Activated CD8-positive, alpha-beta T cell treated with anti-CD3 and anti-CD28 coated beads for 36 hours (primary cell): Measurements from ENCODE around the gene SCFD2. TPM values are rescaled to one million over a fixed set of nuclear protein-coding genes. Genes with fewer than 3 reads are reported as not detected.

ENCODE experiments used
- ATAC-seq: fragments of 200-7000 bp; cut with Tn5 transposase; one replicate; pipeline ENCODE4 v1.10.0; 2021; ENCODE audit warnings: mild to moderate bottlenecking, moderate library complexity
- CTCF ChIA-PET: fragments of 350-600 bp; sonication (Branson Sonifier 250); formaldehyde crosslinking; loops from one replicate; lab custom pipeline; 2021; ENCODE audit warnings: antibody characterized with exemption; lab: Charles Lee
- POLR2A ChIA-PET: fragments of 350-600 bp; sonication (Branson Sonifier 250); formaldehyde crosslinking; loops from one replicate; lab custom pipeline; 2021; ENCODE audit warnings: antibody characterized with exemption; lab: Charles Lee
- DNase-seq: peaks from one replicate; pipeline ENCODE4 v3.0.0-alpha.2; 2020
- H3K27ac Mint-ChIP-seq: one replicate; pipeline ENCODE4 v1.8.0; 2021; ENCODE audit warnings: mild to moderate bottlenecking, mixed read lengths
- H3K27me3 Mint-ChIP-seq: one replicate; pipeline ENCODE4 v1.8.0; 2021; ENCODE audit warnings: mixed read lengths
- H3K36me3 Mint-ChIP-seq: one replicate; pipeline ENCODE4 v1.8.0; 2021; ENCODE audit warnings: low read depth, mixed read lengths
- H3K4me1 Mint-ChIP-seq: one replicate; pipeline ENCODE4 v1.8.0; 2021; ENCODE audit warnings: low read depth, mixed read lengths
- H3K4me3 Mint-ChIP-seq: one replicate; pipeline ENCODE4 v1.8.0; 2021; ENCODE audit warnings: mild to moderate bottlenecking, moderate library complexity, mixed read lengths
- H3K9me3 Mint-ChIP-seq: one replicate; pipeline ENCODE4 v1.8.0; 2021; ENCODE audit warnings: mixed read lengths
- intact Hi-C: fragments of 100-400 bp; cut with micrococcal nuclease; formaldehyde crosslinking; loops from one replicate; pipeline ENCODE4 v1.10.0; 2022
- total RNA-seq, 2 experiments: library from RNA; stranded (reverse); gene quantifications; one replicate each; pipeline ENCODE4 v1.2.3, GENCODE V29; 2021
- TF ChIP-seq, protein P1 (sequence below): fragments of 200-600 bp; IDR thresholded peaks from one replicate; pipeline ENCODE4 v1.8.0; 2022; ENCODE audit warnings: antibody characterized with exemption, mild to moderate bottlenecking

Gene SCFD2
- total RNA-seq, 2 experiments from 2014 or later: 21.4 to 22.1 TPM

DNA sequence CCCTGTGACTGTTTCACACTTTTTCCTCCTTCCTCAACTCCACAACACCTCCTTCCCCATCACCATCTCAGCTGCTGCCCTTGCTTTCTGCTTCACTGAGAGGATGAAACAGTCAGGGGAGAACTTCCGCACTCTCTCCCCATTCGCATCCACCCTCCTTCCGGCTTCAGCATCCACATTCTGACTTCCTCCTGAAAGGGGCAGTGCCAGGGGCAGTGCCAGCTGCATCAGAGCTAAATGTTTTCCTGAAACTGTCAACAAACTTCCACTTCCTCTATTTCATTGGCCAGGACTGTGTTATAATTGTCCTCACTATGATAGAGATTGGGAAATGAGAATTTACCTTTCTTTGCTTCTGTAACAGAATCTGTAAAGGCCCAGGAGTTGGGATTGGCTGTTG, 521.9 kb downstream of the SCFD2 start:
- H3K27me3 Mint-ChIP-seq: no peaks in the 10 kb centered on the region
- ChIA-PET CTCF (interaction anchor here (2.1 kb wide), 1 partner anchor 68 kb away, joined by 5 read pairs; no protein-coding TSS in a partner anchor), POLR2A (no interaction called here)
- intact Hi-C loops: no loop called here
- no peak overlapping the region for H3K4me3 Mint-ChIP-seq
- no peaks in the 10 kb centered on the region for H3K4me1 Mint-ChIP-seq
- H3K9me3 Mint-ChIP-seq: no peaks in the 10 kb centered on the region
- DNase-seq (no peak), ATAC-seq (no peak)
- TF ChIP-seq, protein P1, sequence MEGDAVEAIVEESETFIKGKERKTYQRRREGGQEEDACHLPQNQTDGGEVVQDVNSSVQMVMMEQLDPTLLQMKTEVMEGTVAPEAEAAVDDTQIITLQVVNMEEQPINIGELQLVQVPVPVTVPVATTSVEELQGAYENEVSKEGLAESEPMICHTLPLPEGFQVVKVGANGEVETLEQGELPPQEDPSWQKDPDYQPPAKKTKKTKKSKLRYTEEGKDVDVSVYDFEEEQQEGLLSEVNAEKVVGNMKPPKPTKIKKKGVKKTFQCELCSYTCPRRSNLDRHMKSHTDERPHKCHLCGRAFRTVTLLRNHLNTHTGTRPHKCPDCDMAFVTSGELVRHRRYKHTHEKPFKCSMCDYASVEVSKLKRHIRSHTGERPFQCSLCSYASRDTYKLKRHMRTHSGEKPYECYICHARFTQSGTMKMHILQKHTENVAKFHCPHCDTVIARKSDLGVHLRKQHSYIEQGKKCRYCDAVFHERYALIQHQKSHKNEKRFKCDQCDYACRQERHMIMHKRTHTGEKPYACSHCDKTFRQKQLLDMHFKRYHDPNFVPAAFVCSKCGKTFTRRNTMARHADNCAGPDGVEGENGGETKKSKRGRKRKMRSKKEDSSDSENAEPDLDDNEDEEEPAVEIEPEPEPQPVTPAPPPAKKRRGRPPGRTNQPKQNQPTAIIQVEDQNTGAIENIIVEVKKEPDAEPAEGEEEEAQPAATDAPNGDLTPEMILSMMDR: no peak
- no peaks in the 10 kb centered on the region for H3K36me3 Mint-ChIP-seq
- H3K27ac Mint-ChIP-seq: no peak overlapping the region

GRCh38 chr4:52843351-52843750, 522.5 kb downstream of the SCFD2 start:
- intact Hi-C loops: no loop called here
- no peak for DNase-seq

GRCh38 chr4:52842792-52843191, 523.1 kb downstream of the SCFD2 start:
- TF ChIP-seq, protein P1: no peak
- ChIA-PET CTCF (interaction anchor here (0.9 kb wide), 1 partner anchor 669 kb away, joined by 3 read pairs; no protein-coding TSS in a partner anchor), POLR2A (interaction anchor here (1.1 kb wide), 1 partner anchor 18 kb away, joined by 3 read pairs; no protein-coding TSS in a partner anchor)
- Mint-ChIP-seq H3K27ac (no peak overlapping the region), H3K36me3 (no peaks in the 10 kb centered on the region), H3K4me3 (no peak overlapping the region), H3K4me1 (no peaks in the 10 kb centered on the region), H3K27me3 (no peaks in the 10 kb centered on the region), H3K9me3 (no peaks in the 10 kb centered on the region)
- intact Hi-C loops: no loop called here
- no peak for DNase-seq
- ATAC-seq: no peak

More at GRCh38 chr4:52843351-52843750, 522.5 kb downstream of the SCFD2 start:
- Mint-ChIP-seq H3K36me3 (no peaks in the 10 kb centered on the region), H3K4me1 (no peaks in the 10 kb centered on the region), H3K27me3 (no peaks in the 10 kb centered on the region), H3K4me3 (no peak overlapping the region), H3K27ac (no peak overlapping the region), H3K9me3 (no peaks in the 10 kb centered on the region)
- ATAC-seq: no peak
- CTCF ChIA-PET: interaction anchor here (0.9 kb wide), 1 partner anchor 669 kb away, joined by 3 read pairs; no protein-coding TSS in a partner anchor
- TF ChIP-seq, protein P1: no peak
- POLR2A ChIA-PET: interaction anchor here (1.1 kb wide), 1 partner anchor 18 kb away, joined by 3 read pairs; no protein-coding TSS in a partner anchor

DNA sequence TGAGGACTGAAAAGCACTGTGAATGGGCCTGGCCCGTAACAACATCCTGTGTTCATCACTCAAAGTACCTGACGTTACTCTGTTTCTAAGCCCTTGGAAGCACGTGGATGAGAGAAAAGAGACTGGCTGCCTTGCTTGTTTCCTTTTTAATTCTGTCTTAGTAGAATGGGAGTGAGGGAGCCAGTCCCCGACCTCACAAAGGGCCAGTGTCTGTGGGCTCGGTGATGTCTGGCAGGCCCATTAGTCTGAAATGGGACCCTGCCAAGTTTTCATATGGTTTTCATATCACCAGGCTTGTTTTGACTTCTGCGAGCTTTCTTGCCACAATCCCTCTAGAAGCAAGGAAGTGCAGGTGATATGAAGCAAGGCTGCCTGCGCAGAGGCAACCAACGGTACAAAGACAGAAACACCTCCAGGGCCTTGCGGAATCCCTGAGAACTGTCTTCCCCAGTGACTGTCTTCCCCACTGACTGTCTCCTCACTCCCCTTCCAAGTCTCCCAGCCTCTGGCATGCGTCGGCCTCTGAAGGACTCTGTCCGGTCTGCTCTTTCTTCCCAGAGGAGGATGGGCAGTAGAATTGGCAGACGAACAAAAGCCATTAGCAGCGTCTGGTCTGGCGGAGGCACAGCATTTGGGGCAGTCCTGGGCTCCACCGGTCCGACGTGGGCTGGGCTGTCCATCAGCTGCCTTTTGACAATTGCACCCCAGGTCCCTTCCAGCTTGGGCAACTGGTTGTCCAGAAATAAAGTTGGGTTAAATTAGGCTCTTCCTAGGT, 524.0 kb downstream of the SCFD2 start:
- no peak overlapping the region for H3K27ac Mint-ChIP-seq
- POLR2A ChIA-PET: no interaction called here
- DNase-seq (no peak), ATAC-seq (no peak)
- no peaks in the 10 kb centered on the region for H3K4me1 Mint-ChIP-seq
- CTCF ChIA-PET: no interaction called here
- intact Hi-C loops: no loop called here
- H3K27me3 Mint-ChIP-seq: no peaks in the 10 kb centered on the region
- H3K9me3 Mint-ChIP-seq: no peaks in the 10 kb centered on the region
- no peaks in the 10 kb centered on the region for H3K36me3 Mint-ChIP-seq
- TF ChIP-seq, protein P1: no peak
- no peak overlapping the region for H3K4me3 Mint-ChIP-seq
